Endodermal cell (in vitro differentiated cells): ENCODE data around the gene TMX2. TPM values are rescaled to one million over a fixed set of nuclear protein-coding genes. Genes with fewer than 3 reads are reported as not detected.

ENCODE experiments used
- DNase-seq: peaks from one replicate; pipeline ENCODE4 v3.0.0-alpha.2; 2017
- H3K27ac ChIP-seq: 2 replicates; pipeline ENCODE4 v1.5.1; 2013; ENCODE audit warnings: mild to moderate bottlenecking, low read depth, low read length, moderate library complexity
- H3K27me3 ChIP-seq: 2 replicates; pipeline ENCODE4 v1.6.1; 2013; ENCODE audit warnings: mild to moderate bottlenecking, low read length, moderate library complexity; ENCODE audit not compliant: insufficient read depth, control insufficient read depth, poor library complexity, severe bottlenecking
- H3K36me3 ChIP-seq: 2 replicates; pipeline ENCODE4 v1.7.0; 2013; ENCODE audit warnings: mild to moderate bottlenecking, low read length, moderate library complexity; ENCODE audit not compliant: control insufficient read depth, insufficient read depth
- H3K4me1 ChIP-seq: one replicate; pipeline ENCODE4 v1.7.0; 2013; ENCODE audit warnings: low read length; ENCODE audit not compliant: control insufficient read depth, insufficient read depth
- H3K4me3 ChIP-seq: 2 replicates; pipeline ENCODE4 v1.5.1; 2013; ENCODE audit warnings: mild to moderate bottlenecking, low read length, moderate library complexity
- H3K9ac ChIP-seq: 2 replicates; pipeline ENCODE4 v1.6.1; 2013; ENCODE audit warnings: mild to moderate bottlenecking, low read length, moderate library complexity; ENCODE audit not compliant: poor library complexity, severe bottlenecking; ENCODE audit errors: extremely low read depth
- H3K9me3 ChIP-seq: 2 replicates; pipeline ENCODE4 v1.6.1; 2013; ENCODE audit warnings: mild to moderate bottlenecking, low read length, moderate library complexity; ENCODE audit not compliant: control insufficient read depth
- H3K27ac Mint-ChIP-seq: 2 replicates; pipeline ENCODE4 v1.8.0; 2020; ENCODE audit warnings: mixed read lengths
- H3K27me3 Mint-ChIP-seq: 2 replicates; pipeline ENCODE4 v1.8.0; 2021; ENCODE audit warnings: mild to moderate bottlenecking, mixed read lengths; ENCODE audit not compliant: insufficient read depth
- H3K36me3 Mint-ChIP-seq: 2 replicates; pipeline ENCODE4 v1.8.0; 2020; ENCODE audit warnings: low read depth, mixed read lengths
- H3K4me1 Mint-ChIP-seq: 2 replicates; pipeline ENCODE4 v1.8.0; 2020; ENCODE audit warnings: mixed read lengths
- H3K4me3 Mint-ChIP-seq: 2 replicates; pipeline ENCODE4 v1.8.0; 2020; ENCODE audit warnings: mild to moderate bottlenecking, moderate library complexity, mixed read lengths
- H3K9me3 Mint-ChIP-seq: 2 replicates; pipeline ENCODE4 v1.8.0; 2020; ENCODE audit warnings: mild to moderate bottlenecking, mixed read lengths
- CTCF ChIP-seq: fragments of 200-600 bp; sonication (generic); conservative IDR thresholded peaks from 2 replicates; pipeline ENCODE4 v1.5.0; 2021; ENCODE audit warnings: antibody characterized with exemption, mild to moderate bottlenecking
- WGBS, 2 experiments: methylation state at CpG; one replicate each; pipeline versions ENCODE4 v1.1.5 to v1.1.7; 2013; ENCODE audit warnings: missing lambda C conversion rate in 2 of 2, mixed read lengths in 1 of 2; ENCODE audit not compliant: insufficient coverage in 1 of 2, insufficient read length in 1 of 2; 5-methylcytosine and 5-hydroxymethylcytosine counted together
- total RNA-seq, 2 donors: library from RNA; stranded (reverse); fragmentation: NEBNext Ultra II Directional in 1 of 2; extraction: Animal tissue kit (Norgen Biotek cat#: 25700) in 1 of 2; gene quantifications; 2 replicates in 1 of 2; 3 replicates in 1 of 2; pipeline ENCODE4 v1.2.1, GENCODE V29; 2021

Gene TMX2
- total RNA-seq, 2 donors from 2014 or later = 67.6 to 79.2 TPM

DNA sequence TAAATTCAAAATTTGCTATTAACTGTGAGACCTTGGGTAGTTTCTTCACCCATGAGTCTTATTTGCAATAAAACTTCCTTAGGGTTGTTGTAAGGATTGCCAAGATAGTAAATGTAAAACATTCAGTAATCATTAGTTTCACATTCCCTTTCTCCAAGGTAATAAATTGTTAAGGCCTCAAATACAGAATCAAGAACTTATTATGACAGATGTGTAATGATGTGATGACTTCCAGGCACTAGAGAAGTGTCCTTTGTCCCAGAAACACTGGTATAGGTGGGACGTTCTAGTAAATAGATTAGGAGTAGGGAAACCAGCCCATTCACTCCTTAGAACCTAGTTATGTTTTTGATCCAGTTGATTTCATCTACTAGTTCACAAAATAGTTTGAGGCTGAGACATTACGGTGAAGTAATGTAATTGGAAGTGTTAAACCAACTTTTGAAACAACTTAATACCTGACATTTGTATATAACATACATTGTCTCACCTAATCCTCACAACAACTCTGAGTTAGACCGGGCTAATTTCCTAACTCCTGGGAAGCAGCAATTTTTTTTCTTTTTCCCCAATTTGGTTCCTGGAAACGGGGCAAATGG is 74.7 kb downstream of the TMX2 start:
- no peak for TF ChIP-seq CTCF
- Mint-ChIP-seq H3K27ac (peak overlapping the region; percentile 71), H3K27me3 (no peaks in the 10 kb centered on the region), H3K4me1 (peaks cover 56% of the 10 kb centered on the region), H3K4me3 (no peak overlapping the region), H3K36me3 (peaks cover 38% of the 10 kb centered on the region), H3K9me3 (no peaks in the 10 kb centered on the region)
- Histone ChIP-seq H3K4me3 (no peak overlapping the region), H3K4me1 (peaks cover 11% of the 10 kb centered on the region), H3K27ac (no peak overlapping the region), H3K36me3 (peaks cover 29% of the 10 kb centered on the region), H3K9ac (no peak overlapping the region), H3K27me3 (no peaks in the 10 kb centered on the region), H3K9me3 (no peaks in the 10 kb centered on the region)
- WGBS, 2 experiments = 93% methylated on average over 4 of the region's 4 CpGs; no CpG with 5 or more reads in 1 of the 2 experiments
- no peak for DNase-seq

GRCh38 chr11:57787920-57788702 is 75.7 kb downstream of the TMX2 start:
- peak; percentile 65 for DNase-seq
- peaks cover 37% of the 10 kb centered on the region for H3K36me3 Mint-ChIP-seq
- peaks cover 31% of the 10 kb centered on the region for H3K36me3 ChIP-seq
- H3K27ac Mint-ChIP-seq = peak overlapping the region; percentile 71
- H3K27me3 ChIP-seq = no peaks in the 10 kb centered on the region
- no peak for TF ChIP-seq CTCF
- H3K9me3 Mint-ChIP-seq = no peaks in the 10 kb centered on the region
- no peaks in the 10 kb centered on the region for H3K27me3 Mint-ChIP-seq
- no peak overlapping the region for H3K4me3 Mint-ChIP-seq
- H3K4me1 Mint-ChIP-seq = peaks cover 50% of the 10 kb centered on the region
- no peak overlapping the region for H3K4me3 ChIP-seq
- 82 to 83% methylated on average over 4 to 6 of the region's 6 CpGs for WGBS, 2 experiments
- H3K9me3 ChIP-seq = no peaks in the 10 kb centered on the region
- peaks cover 5% of the 10 kb centered on the region for H3K4me1 ChIP-seq
- H3K27ac ChIP-seq = peak overlapping the region; percentile 77
- H3K9ac ChIP-seq = no peak overlapping the region

GRCh38 chr11:57788703-57789088 is 76.3 kb downstream of the TMX2 start:
- Histone ChIP-seq H3K27ac (no peak overlapping the region), H3K9ac (no peak overlapping the region), H3K4me1 (peaks cover 5% of the 10 kb centered on the region), H3K9me3 (no peaks in the 10 kb centered on the region), H3K4me3 (no peak overlapping the region), H3K27me3 (no peaks in the 10 kb centered on the region), H3K36me3 (peaks cover 37% of the 10 kb centered on the region)
- H3K27me3 Mint-ChIP-seq = no peaks in the 10 kb centered on the region
- H3K36me3 Mint-ChIP-seq = peaks cover 40% of the 10 kb centered on the region
- H3K4me1 Mint-ChIP-seq = peaks cover 49% of the 10 kb centered on the region
- H3K27ac Mint-ChIP-seq = peak overlapping the region; percentile 50
- TF ChIP-seq CTCF = no peak
- DNase-seq = no peak
- H3K9me3 Mint-ChIP-seq = no peaks in the 10 kb centered on the region
- no peak overlapping the region for H3K4me3 Mint-ChIP-seq

Other genes starting within 250 kb of the TMX2 start
- 1 to 10 TPM; 8.4 to 9.1 TPM for gene SLC43A1, start 196.9 kb upstream of the TMX2 start, total RNA-seq
- 10 to 100 TPM; 77.4 to 79.8 TPM for gene TIMM10, start 181.8 kb upstream of the TMX2 start, total RNA-seq
- gene SMTNL1, start 175.0 kb upstream of the TMX2 start, total RNA-seq = under 1 TPM; 0.22 TPM
- gene UBE2L6, start 144.9 kb upstream of the TMX2 start, total RNA-seq = 10 to 100 TPM in 1 of 2 donors, 1 to 10 TPM in 1; 8.1 to 11.3 TPM
- 10 to 100 TPM; 67.8 to 73.5 TPM for gene SERPING1, start 114.9 kb upstream of the TMX2 start, total RNA-seq
- gene YPEL4, start 62.7 kb upstream of the TMX2 start, total RNA-seq = not detected
- 10 to 100 TPM; 23.7 to 25.2 TPM for gene CLP1, start 54.8 kb upstream of the TMX2 start, total RNA-seq
- gene ZDHHC5, start 44.5 kb upstream of the TMX2 start, total RNA-seq = 10 to 100 TPM; 70.7 to 77.1 TPM
- 10 to 100 TPM; 18.5 TPM for gene MED19, start 378 bp upstream of the TMX2 start, total RNA-seq
- 100 to 1,000 TPM; 213 to 226 TPM for gene SELENOH, start 28.9 kb downstream of the TMX2 start, total RNA-seq
- gene BTBD18, start 39.2 kb downstream of the TMX2 start, total RNA-seq = not detected
- gene CTNND1, start 49.2 kb downstream of the TMX2 start, total RNA-seq = 100 to 1,000 TPM; 190 to 216 TPM